Muscle layer of colon (tissue), 2 donors: ENCODE results near the gene SMLR1.

Experiments used
- H3K27ac ChIP-seq: one replicate; pipeline ENCODE4 v1.7.0; 2013; ENCODE audit warnings: low read depth, mild to moderate bottlenecking, low read length, moderate library complexity
- H3K27me3 ChIP-seq, 2 donors: one replicate each; pipeline ENCODE4 v1.7.0; 2013; ENCODE audit warnings: low read length in 2 of 2, mild to moderate bottlenecking in 2 of 2; ENCODE audit not compliant: insufficient read depth in 2 of 2, control insufficient read depth in 1 of 2
- H3K36me3 ChIP-seq: one replicate; pipeline ENCODE4 v1.7.0; 2013; ENCODE audit warnings: mild to moderate bottlenecking, low read length; ENCODE audit not compliant: insufficient read depth
- H3K4me1 ChIP-seq: one replicate; pipeline ENCODE4 v1.7.0; 2013; ENCODE audit warnings: mild to moderate bottlenecking, low read length; ENCODE audit not compliant: insufficient read depth
- H3K4me3 ChIP-seq, 2 donors: one replicate each; pipeline ENCODE4 v1.7.0; 2013; ENCODE audit warnings: low read length in 2 of 2, low read depth in 1 of 2, mild to moderate bottlenecking in 1 of 2, moderate library complexity in 1 of 2
- H3K9ac ChIP-seq: one replicate; pipeline ENCODE4 v1.7.0; 2013; ENCODE audit warnings: low read length
- H3K9me3 ChIP-seq: one replicate; pipeline ENCODE4 v1.7.0; 2013; ENCODE audit warnings: mild to moderate bottlenecking, low read length
- donor health status: abdominal sarcoma.
- donor health status: Adenocarcinoma of cecum.

The SMLR1 gene

DNA sequence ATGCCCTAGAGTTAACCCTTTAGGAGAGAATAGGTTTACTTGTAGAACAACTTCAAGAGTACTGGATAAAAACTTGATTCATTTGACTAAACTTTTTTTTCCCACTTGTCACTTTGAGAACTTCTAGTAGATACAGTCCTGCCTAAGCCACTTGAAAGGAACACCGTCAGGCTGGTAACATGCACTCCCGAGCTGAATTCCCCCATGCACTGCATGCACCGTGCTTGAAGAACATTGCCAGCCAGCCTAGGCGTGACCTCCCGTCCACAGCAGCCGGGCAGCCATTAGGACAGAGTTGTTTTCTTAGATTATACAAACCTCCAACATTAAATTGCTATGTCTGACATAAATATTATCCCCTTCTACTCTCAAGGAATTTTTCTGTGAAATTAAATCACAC, 52.6 kb downstream of the SMLR1 start:
- Histone ChIP-seq H3K9me3 (no peaks in the 10 kb centered on the region), H3K27ac (no peak overlapping the region), H3K36me3 (no peaks in the 10 kb centered on the region), H3K4me1 (no peaks in the 10 kb centered on the region), H3K27me3 (no peaks in the 10 kb centered on the region), H3K9ac (no peak overlapping the region), H3K4me3 (no peak overlapping the region)

- Histone ChIP-seq H3K27me3 (no peaks in the 10 kb centered on the region), H3K4me3 (no peak overlapping the region), H3K27ac (no peak overlapping the region), H3K9me3 (no peaks in the 10 kb centered on the region), H3K4me1 (no peaks in the 10 kb centered on the region), H3K9ac (no peak overlapping the region), H3K36me3 (no peaks in the 10 kb centered on the region)
These were observed 55.2 kb downstream of the SMLR1 start for GRCh38 chr6:130882370-130882769.

DNA sequence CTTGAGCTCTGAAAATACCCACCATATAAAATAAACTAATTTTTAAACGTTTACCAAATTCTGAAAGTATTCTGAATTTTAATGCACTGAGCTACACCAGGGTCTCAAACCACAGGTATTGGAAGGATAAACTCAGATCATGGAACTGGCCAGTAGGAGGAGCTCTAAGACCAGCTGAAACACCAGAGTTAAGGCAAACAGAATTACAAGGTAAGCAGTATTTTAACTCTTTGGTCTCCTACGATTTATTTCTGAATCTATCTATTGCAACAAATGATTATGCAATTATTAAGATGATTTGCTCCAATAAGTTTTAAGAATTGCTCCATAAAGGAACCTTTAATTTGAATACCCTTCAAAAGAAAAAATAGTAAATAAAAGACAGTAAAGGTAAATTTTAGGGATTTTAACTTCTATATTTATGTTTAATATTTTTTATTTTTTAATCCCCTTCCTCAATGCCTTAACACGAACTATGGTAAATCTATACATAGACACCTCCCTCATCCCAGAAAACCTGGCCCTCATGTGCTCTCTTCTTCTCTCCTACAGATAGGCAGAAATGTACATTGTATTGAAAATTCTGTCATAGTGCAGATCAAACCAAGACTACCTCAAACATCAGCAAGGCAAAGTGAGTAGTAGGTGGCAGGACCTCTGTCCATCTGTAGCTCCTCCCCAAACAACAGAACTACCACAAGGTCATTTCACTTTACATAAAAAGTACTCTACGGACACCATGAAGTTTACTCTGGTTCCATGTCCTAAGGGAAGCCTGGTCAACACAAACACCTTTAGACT, 58.4 kb downstream of the SMLR1 start:
- no peaks in the 10 kb centered on the region for H3K36me3 ChIP-seq

More for the DNA sequence above, 58.4 kb downstream of the SMLR1 start:
- H3K4me3 ChIP-seq: no peak overlapping the region
- no peaks in the 10 kb centered on the region for H3K27me3 ChIP-seq
- H3K27ac ChIP-seq: no peak overlapping the region
- no peaks in the 10 kb centered on the region for H3K9me3 ChIP-seq
- no peak overlapping the region for H3K9ac ChIP-seq
- peaks cover 5% of the 10 kb centered on the region for H3K4me1 ChIP-seq
